Measurements from ENCODE around the gene NFYB.

DNA sequence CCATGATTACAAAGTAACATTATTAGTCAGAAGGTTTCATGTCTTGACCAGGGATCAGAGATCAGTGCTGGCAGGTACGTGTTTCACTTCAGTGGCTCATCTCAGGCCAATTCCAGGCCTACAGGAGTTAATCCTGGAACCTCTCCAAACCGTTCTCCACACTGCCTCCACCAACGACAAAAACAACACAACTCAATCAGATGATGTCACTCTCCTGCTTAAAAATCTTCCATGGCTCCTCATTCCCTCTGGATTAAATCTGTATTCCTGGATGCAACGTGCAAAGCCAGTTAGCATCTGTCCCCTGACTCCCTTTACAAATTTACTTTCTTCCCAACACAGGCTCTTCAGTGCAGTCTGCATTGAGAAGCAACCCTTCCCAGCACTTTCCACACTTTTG is 43.3 kb upstream of the NFYB start:
- TF ChIP-seq, protein P1, sequence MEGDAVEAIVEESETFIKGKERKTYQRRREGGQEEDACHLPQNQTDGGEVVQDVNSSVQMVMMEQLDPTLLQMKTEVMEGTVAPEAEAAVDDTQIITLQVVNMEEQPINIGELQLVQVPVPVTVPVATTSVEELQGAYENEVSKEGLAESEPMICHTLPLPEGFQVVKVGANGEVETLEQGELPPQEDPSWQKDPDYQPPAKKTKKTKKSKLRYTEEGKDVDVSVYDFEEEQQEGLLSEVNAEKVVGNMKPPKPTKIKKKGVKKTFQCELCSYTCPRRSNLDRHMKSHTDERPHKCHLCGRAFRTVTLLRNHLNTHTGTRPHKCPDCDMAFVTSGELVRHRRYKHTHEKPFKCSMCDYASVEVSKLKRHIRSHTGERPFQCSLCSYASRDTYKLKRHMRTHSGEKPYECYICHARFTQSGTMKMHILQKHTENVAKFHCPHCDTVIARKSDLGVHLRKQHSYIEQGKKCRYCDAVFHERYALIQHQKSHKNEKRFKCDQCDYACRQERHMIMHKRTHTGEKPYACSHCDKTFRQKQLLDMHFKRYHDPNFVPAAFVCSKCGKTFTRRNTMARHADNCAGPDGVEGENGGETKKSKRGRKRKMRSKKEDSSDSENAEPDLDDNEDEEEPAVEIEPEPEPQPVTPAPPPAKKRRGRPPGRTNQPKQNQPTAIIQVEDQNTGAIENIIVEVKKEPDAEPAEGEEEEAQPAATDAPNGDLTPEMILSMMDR (IDR thresholded peaks at IDR 0.05; ENCODE audit: borderline replicate concordance, extremely low read depth, low read length, poor library complexity, severe bottlenecking): no peak
- no peak for TF ChIP-seq EZH2 (IDR thresholded peaks at IDR 0.05; ENCODE audit: borderline replicate concordance, low read depth, low read length, severe bottlenecking)
